Activated T-helper 1 cell treated with Interleukin-2 at 50 U/mL for 16 hours (primary cell): ENCODE data around the gene PARD3B.

ENCODE experiments used
- DNase-seq: peaks from one replicate; pipeline ENCODE4 v3.0.0-alpha.2; 2020; ENCODE audit warnings: low read depth

Gene PARD3B

GRCh38 chr2:205133544-205133943, 588.3 kb downstream of the PARD3B start:
- no peak for DNase-seq

GRCh38 chr2:205138735-205139134, 593.5 kb downstream of the PARD3B start:
- DNase-seq: no peak

DNA sequence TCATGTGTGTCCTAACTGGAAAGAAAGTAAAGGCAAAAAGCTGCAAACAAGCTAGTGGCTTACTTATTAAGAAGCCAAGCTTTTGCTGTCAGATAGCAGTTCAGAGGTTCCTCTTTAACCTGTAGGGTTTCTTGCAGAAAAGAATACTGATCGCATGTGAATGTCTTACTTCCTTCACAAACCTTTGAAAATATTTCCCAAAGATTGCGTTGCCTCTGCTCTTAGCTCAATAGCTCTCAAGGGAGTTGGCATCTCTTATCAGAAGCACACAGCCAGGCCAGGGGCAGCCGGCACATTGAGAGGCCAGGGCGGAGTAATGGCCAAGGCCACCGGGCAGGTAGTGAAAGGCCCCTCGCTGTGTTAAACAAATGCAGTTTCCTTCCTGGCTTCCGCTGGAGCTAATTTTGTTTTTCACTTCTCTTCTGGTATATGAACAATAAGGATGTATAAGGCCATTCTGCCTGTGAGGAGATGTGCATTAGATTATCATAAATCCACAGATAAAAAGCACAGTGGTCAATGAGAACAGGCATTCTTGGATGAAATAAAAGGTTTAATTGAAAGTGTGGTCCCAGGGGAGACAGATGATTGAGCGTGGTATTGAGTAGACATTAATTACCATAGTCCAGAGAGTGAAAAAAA, 594.7 kb downstream of the PARD3B start:
- DNase-seq: no peak

DNA sequence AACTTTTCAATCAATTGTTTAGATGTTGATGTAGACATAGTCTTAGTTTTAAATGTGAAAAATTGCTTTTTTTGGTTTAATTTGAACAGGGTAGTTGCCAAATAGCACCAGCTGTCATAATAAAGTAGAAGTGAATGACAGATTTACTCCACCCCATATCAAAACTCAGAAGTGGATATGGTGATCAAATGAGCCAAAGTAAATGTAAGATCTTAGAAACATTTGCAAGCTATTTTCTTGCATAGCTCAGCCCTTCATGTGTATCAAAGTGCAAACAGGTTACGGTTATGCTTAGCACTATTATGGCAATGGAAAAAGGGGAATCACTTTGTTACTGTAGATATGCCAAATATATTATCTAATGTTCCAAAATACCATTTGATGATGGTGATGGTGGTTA, 596.1 kb downstream of the PARD3B start:
- DNase-seq: no peak

DNA sequence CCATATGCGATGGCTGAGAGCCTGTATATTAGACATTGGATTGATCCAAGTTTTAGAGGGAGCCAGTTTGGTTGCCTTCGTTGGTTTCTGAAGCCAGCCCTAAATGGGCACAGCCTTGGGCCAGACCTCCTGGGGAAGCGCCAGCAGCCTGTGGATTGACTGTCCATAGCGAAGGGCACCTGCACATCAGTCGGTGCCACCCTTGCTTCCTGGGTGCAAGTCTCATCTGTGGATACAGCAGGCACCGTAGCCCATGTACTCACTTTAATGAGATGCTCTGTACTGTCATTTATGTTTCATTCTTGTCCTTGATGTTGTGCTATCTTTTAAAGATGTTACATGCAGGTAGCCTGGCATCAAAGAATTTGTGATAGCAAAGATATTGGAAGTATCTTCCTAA, 600.6 kb downstream of the PARD3B start:
- no peak for DNase-seq

GRCh38 chr2:205148755-205149154, 603.5 kb downstream of the PARD3B start:
- no peak for DNase-seq

DNA sequence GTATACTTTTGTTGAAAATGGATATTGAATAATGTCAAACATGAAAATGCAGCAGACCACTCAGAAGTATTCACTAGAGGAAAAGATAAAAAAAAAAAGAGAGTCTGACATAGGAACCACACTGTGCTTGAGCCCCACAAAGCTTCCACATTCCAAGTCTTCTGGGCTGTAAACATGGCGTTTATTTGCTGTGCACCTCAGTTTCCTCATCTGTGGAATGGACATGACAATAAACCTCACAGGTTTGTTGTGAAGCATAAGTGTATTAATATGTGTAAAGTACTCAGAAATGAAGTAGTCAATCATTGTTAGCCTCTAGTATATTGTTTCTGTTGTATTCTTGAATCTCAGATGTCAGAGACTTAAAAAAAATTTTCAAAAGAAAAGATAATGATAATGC, 611.2 kb downstream of the PARD3B start:
- no peak for DNase-seq

DNA sequence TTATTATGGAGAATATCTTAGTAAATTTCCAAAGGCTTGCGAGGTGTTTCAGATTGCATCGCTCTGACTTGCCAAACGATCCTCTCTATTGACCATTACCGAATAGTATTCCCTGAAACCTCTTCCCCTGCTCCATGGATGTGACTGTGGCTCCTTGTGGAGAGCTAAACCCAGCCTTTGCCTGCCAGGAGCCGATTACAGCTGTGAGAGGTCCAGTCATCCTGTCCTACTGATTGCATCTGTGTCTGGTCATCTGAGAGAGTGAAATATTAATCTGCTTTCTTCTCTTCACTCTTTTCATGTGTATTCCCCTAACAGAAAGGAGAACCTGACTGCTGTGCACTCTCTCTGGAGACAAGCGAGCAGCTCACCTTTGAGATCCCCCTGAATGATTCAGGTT, 613.1 kb downstream of the PARD3B start:
- no peak for DNase-seq

GRCh38 chr2:205161156-205161839, 616.0 kb downstream of the PARD3B start:
- DNase-seq: no peak

DNA sequence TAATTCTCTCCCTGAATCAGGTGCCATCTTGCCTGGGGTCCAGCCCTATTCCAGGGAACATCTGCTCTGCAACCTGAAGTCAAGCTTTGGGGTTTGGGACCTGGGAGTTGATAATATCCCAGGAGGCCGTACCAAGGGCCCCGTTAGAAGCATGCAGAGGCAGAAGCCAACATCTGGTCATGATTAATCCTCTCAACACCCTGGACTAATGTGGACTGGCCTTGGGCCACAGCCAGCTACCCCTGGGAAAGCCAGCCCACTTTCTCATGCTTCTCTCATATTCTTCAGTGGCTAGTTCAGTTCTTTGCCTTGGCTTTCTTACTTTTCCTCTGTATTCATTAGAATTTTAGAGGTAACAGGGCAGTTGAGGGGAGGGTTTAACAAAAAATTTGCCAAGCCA, 621.5 kb downstream of the PARD3B start:
- DNase-seq: no peak

DNA sequence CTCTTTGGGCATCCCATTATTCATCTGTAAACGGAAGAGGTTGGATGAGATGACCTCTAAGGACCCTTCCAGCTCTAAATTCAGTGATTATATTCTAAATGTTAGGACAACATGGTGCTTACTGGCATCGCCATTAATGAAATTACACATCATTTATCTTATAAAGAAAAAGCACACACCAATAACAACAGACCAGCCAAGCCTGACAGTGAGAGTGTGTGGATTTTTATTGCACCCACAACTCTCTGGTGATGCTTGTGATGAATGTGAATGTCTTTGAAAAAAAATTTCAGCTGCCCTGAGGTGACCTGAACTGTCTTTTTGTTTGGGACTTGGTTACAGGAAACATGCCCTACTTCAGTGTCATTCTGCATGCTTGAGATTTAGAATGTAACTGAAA, 623.7 kb downstream of the PARD3B start:
- DNase-seq: no peak

DNA sequence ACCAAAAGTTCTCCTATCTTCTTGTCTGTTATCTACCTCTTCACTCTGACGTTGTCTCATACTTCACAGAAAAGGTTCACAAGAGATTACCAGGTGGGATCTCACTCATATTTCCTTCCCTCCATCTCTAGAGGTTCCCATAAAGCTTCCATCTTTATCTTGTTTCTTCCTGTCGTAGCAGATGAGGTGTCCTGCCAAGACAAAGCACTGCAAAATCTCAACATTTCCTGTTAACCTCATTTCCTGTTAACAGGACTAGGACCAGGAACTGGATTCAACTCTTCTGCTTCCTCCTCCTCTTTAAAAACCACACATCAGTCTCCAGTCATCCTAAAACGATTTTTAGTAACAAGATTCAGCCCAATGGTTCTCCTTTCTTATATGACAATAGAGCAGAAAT, 624.2 kb downstream of the PARD3B start:
- DNase-seq: no peak

GRCh38 chr2:205170399-205170798, 625.1 kb downstream of the PARD3B start:
- no peak for DNase-seq

DNA sequence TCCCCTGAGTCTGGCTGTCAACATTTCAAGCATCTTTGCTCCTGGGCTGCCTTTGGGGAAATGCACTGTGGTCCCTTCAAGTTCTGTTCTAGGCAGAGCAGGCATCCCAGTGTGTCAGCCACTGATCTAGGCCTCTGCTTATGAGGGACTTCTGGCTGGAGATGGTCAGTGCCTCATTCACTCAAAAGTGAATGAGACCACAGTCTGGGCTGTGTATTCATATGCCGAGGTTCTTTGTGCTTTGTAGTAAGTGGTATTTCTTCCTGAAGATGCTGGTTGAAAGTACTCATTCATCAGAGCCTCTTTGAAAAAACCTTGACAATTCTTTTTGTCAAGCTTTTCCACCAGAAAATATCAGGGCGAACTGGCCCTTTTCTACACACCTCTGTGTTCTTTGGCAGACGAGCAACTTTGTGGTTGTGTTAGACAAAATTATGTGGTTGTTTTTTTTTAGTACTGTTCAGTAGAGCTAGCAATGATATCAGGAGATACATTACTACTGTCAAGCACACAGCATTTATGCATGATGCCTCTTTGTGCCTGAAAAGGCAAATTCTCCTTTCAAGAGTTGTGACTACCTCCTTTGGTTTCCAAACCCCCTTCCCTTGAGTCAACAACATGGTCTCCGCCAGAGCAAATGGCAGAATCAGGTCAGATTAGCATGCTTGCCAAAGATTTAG, 626.1 kb downstream of the PARD3B start:
- DNase-seq: no peak

DNA sequence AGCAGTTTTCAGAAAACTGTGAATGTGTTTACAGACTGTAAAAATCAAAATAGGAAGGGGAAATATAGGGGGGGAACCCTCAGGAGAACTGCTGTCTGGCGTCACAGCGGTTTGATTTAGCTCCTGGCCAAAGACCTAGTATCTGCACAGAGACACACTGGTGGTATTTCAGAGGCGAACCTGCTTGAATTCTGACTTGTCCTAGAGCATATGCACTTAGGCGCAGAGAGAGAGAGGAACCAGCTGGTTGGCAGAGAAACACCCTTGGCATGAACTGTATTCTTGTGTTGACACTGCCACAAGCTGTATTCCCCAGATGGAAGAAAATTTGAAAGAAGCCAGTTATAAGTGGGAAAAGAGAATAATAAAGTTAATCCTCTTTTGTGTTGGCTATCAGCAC, 630.6 kb downstream of the PARD3B start:
- DNase-seq: no peak

DNA sequence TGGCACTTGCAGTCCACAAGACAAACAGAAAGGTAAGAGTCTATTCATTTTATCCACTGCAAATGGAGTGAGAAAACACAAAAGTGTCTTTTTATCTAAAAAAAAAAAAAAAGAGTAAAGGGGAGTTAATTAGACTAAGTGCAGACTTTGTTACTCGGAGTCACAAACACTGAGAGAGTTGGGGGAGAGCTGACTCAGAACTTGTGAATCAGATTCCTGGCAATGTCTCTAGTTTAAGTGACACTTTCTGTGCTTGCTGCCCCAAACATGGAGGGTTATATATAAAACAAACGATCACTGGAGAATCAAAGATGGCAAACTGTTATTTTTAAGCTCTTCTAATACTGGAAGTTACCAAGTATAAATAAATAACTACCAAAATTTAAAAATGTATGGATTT, 631.3 kb downstream of the PARD3B start:
- no peak for DNase-seq

- no peak for DNase-seq
These were observed 632.3 kb downstream of the PARD3B start for GRCh38 chr2:205177546-205177945.

DNA sequence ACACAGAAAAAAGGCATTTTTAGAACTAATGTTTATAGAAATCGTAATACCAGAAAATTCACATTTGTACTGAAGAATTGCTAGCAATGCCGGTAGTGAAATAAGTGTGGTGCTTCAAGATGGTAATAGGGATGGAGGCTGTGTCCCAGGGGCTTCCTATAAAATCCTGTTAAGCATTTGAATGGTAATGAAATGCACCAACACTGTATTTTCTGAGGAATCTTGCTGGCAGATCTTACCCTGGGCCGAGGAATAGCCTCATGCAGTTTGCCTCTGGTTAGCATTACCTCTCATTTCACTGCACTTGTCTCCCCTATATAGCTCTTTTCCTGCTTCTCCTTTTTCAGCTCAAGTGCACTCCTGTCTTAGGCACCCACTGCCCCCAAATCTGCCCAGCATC, 635.5 kb downstream of the PARD3B start:
- no peak for DNase-seq

- no peak for DNase-seq
These were observed 642.5 kb downstream of the PARD3B start for GRCh38 chr2:205187731-205188130.

DNA sequence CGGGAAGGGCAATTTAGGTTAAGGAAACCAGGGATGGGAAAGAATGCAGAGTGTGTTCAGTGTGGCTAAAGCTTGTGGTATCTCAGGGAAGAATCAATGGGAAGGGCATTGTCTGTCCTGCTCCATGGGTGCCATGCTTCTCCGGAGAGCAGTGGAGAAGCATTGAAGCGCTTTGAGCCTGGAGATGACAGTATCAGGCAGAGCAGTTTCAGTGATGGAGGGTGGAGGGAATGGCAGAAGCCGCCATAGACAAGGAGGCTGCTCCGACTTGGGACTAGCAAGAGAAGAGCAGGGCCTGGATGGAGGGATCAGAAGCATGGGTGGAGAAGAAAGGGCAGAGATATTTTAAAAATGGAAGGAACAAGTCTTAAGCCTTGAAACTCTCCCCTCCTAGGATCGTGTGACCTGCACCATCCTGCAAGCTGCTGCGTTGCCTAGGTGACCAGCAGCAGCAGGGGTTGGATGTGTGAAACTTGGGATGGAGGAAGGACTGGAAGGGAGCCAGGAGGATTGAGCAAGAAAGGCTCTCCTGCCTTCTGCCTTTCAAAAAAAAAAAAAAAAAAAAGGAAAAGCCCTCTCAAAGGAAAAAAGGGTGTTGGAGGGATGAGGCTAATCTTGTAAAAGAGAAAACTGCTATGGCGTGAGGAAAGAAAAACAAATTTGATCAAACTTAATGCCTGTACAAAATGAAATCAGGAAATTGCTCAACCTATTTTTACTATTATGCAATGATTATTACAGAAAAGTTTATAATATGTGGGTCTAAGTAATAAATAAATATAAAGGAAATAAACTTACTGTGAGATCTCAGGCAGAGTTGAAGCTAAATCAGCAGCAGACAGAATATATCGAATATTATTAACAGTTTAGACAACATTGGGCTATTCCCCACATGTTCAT, 643.2 kb downstream of the PARD3B start:
- DNase-seq: no peak

DNA sequence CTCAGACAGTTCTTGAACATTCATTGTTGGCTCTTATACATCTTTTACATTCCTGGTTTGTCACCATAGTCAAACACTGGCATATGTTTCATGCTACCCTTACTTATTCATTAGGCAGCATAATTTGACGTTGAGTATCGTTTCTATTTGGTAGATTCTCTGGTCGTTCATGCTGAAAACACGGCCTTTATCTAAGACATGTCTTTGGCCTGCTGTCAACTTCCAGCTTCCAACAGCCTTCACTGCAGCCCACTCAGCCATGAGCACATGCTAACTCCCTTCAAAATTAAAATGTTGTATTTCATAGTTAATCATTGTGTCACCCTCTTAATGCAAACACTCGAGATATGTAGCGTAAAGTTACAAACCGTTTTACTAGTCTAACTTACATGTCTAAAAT, 644.0 kb downstream of the PARD3B start:
- no peak for DNase-seq

DNA sequence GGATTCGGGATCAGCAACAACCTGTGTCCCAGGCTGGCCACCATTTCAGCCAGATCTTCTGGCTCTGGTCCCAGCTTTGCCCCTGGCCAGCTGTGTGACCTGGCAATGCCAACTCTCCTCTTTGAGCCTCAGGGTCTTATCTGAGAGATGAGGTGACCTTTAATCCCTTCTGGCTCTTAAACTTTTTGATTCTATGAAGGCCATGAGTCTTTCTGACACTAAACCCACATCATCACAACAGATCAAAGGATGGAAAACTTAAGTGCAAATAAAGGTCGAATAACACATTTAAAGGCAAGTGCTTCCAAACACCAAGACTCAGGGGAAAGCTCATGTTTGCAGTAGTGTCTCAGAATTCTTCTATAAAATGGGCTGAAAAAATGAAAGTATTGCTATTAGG, 645.3 kb downstream of the PARD3B start:
- no peak for DNase-seq
